Adrenal gland (tissue), 5 donors: Measurements from ENCODE around the gene OPCML.

ENCODE experiments used
- CTCF ChIP-seq, 6 experiments: fragments of 450-650 bp in 4 of 6; fragments of 200-600 bp in 2 of 6; sonication (generic) in 1 of 6; IDR thresholded peaks; 1 replicate in 5 of 6; 2 replicates in 1 of 6; pipeline versions ENCODE4 v1.5.1 to v1.8.0; 2016 to 2021; ENCODE audit warnings: antibody characterized with exemption in 6 of 6, mild to moderate bottlenecking in 2 of 6, moderate library complexity in 1 of 6
- POLR2A ChIP-seq, 2 donors: fragments of 450-650 bp; IDR thresholded peaks; one replicate each; pipeline ENCODE4 v1.6.1; 2017; ENCODE audit warnings: antibody characterized with exemption in 2 of 2, mild to moderate bottlenecking in 2 of 2, moderate library complexity in 1 of 2
- donor health status: DM: no; HTN: no; CAD: no.

GRCh38 chr11:133354069-133354468 lies 178.2 kb downstream of the OPCML start:
- no peak for TF ChIP-seq CTCF (IDR thresholded peaks at IDR 0.05)
- no peak for TF ChIP-seq POLR2A (IDR thresholded peaks at IDR 0.05)
